ENCODE measurements around the gene CX3CR1. TPM values are rescaled to one million over a fixed set of nuclear protein-coding genes. Genes with fewer than 3 reads are reported as not detected.

The CX3CR1 gene
- not detected in 2 replicates for total RNA-seq

GRCh38 chr3:39279745-39280517 lies at the start of gene CX3CR1:
CX3CR1 (minus strand) TSS chr3:39280036; CDS start chr3:39266509, 13,527 bp downstream.
- DNase-seq (ENCODE audit: low read depth): no peak
- no peak for TF ChIP-seq CTCF (IDR thresholded peaks at IDR 0.05; ENCODE audit: insufficient read depth, low read length, poor library complexity, severe bottlenecking)
- no peaks in the 10 kb centered on the region for H3K27me3 ChIP-seq (ENCODE audit: control insufficient read depth, insufficient read depth, low read length)
- H3K4me3 ChIP-seq (ENCODE audit: low read depth, low read length): no peak within 1 kb of the TSS
- H3K36me3 ChIP-seq (ENCODE audit: control insufficient read depth, insufficient read depth, low read length): no peaks in the 10 kb centered on the region

GRCh38 chr3:39329493-39329892 lies 49.7 kb upstream of the CX3CR1 start, which contains the start of gene CCR8:
CCR8 (plus strand) TSS chr3:39329709; CDS start chr3:39332332, 2,623 bp downstream.
- Histone ChIP-seq H3K27me3 (ENCODE audit: control insufficient read depth, insufficient read depth, low read length) (peaks cover 3% of the 10 kb centered on the region), H3K36me3 (ENCODE audit: control insufficient read depth, insufficient read depth, low read length) (no peaks in the 10 kb centered on the region), H3K4me3 (ENCODE audit: low read depth, low read length) (no peak within 1 kb of the TSS)
- DNase-seq (ENCODE audit: low read depth): no peak
- no peak for TF ChIP-seq CTCF (IDR thresholded peaks at IDR 0.05; ENCODE audit: insufficient read depth, low read length, poor library complexity, severe bottlenecking)

GRCh38 chr3:39327746-39328349 lies 48.0 kb upstream of the CX3CR1 start:
- Histone ChIP-seq H3K4me3 (ENCODE audit: low read depth, low read length) (no peak overlapping the region), H3K27me3 (ENCODE audit: control insufficient read depth, insufficient read depth, low read length) (peaks cover 3% of the 10 kb centered on the region), H3K36me3 (ENCODE audit: control insufficient read depth, insufficient read depth, low read length) (no peaks in the 10 kb centered on the region)
- no peak for TF ChIP-seq CTCF (IDR thresholded peaks at IDR 0.05; ENCODE audit: insufficient read depth, low read length, poor library complexity, severe bottlenecking)
- no peak for DNase-seq (ENCODE audit: low read depth)

- DNase-seq (ENCODE audit: low read depth): no peak
- peaks cover 3% of the 10 kb centered on the region for H3K27me3 ChIP-seq (ENCODE audit: control insufficient read depth, insufficient read depth, low read length)
- H3K4me3 ChIP-seq (ENCODE audit: low read depth, low read length): no peak overlapping the region
These were observed 47.4 kb upstream of the CX3CR1 start for GRCh38 chr3:39327053-39327745.

GRCh38 chr3:39325236-39325635 lies 45.4 kb upstream of the CX3CR1 start:
- Histone ChIP-seq H3K27me3 (ENCODE audit: control insufficient read depth, insufficient read depth, low read length) (peaks cover 3% of the 10 kb centered on the region), H3K36me3 (ENCODE audit: control insufficient read depth, insufficient read depth, low read length) (no peaks in the 10 kb centered on the region), H3K4me3 (ENCODE audit: low read depth, low read length) (no peak overlapping the region)
- DNase-seq (ENCODE audit: low read depth): no peak
- TF ChIP-seq CTCF (IDR thresholded peaks at IDR 0.05; ENCODE audit: insufficient read depth, low read length, poor library complexity, severe bottlenecking): no peak

More at GRCh38 chr3:39327053-39327745, 47.4 kb upstream of the CX3CR1 start:
- TF ChIP-seq CTCF (IDR thresholded peaks at IDR 0.05; ENCODE audit: insufficient read depth, low read length, poor library complexity, severe bottlenecking): no peak
- no peaks in the 10 kb centered on the region for H3K36me3 ChIP-seq (ENCODE audit: control insufficient read depth, insufficient read depth, low read length)

All from kidney epithelial cell (primary cell).